ENCODE measurements around the gene C2orf76.

The C2orf76 gene

GRCh38 chr2:119323459-119323858, 43.2 kb downstream of the C2orf76 start:
- Histone ChIP-seq H3K27ac (no peak overlapping the region), H3K4me3 (no peak overlapping the region)
- DNase-seq (ENCODE audit: low spot score), result no peak
- no peak for TF ChIP-seq CTCF (IDR thresholded peaks at IDR 0.05)

GRCh38 chr2:119319593-119319992, 47.0 kb downstream of the C2orf76 start:
- no peak for DNase-seq (ENCODE audit: low spot score)
- TF ChIP-seq CTCF (IDR thresholded peaks at IDR 0.05), result no peak
- Histone ChIP-seq H3K27ac (no peak overlapping the region), H3K4me3 (no peak overlapping the region)

GRCh38 chr2:119317554-119317953, 49.1 kb downstream of the C2orf76 start:
- H3K27ac ChIP-seq, result no peak overlapping the region
- no peak overlapping the region for H3K4me3 ChIP-seq
- no peak for TF ChIP-seq CTCF (IDR thresholded peaks at IDR 0.05)
- DNase-seq (ENCODE audit: low spot score), result no peak

GRCh38 chr2:119316066-119316465, 50.6 kb downstream of the C2orf76 start:
- Histone ChIP-seq H3K4me3 (no peak overlapping the region), H3K27ac (no peak overlapping the region)
- no peak for DNase-seq (ENCODE audit: low spot score)
- no peak for TF ChIP-seq CTCF (IDR thresholded peaks at IDR 0.05)

- no peak overlapping the region for H3K27ac ChIP-seq
- no peak for TF ChIP-seq CTCF (IDR thresholded peaks at IDR 0.05)
- H3K4me3 ChIP-seq, result no peak overlapping the region
- DNase-seq (ENCODE audit: low spot score), result no peak
These were observed 51.3 kb downstream of the C2orf76 start for GRCh38 chr2:119315241-119315925.

GRCh38 chr2:119311831-119312230, 54.8 kb downstream of the C2orf76 start:
- H3K27ac ChIP-seq, result no peak overlapping the region
- no peak for DNase-seq (ENCODE audit: low spot score)
- H3K4me3 ChIP-seq, result no peak overlapping the region
- TF ChIP-seq CTCF (IDR thresholded peaks at IDR 0.05), result no peak

- DNase-seq (ENCODE audit: low spot score), result no peak
- Histone ChIP-seq H3K4me3 (no peak overlapping the region), H3K27ac (no peak overlapping the region)
- TF ChIP-seq CTCF (IDR thresholded peaks at IDR 0.05), result no peak
These were observed 55.3 kb downstream of the C2orf76 start for GRCh38 chr2:119311371-119311770.

All from coronary artery (tissue), 2 donors.